IMR-90 (cell line): Measurements from ENCODE around the gene NEURL1. TPM values are rescaled to one million over a fixed set of nuclear protein-coding genes. Genes with fewer than 3 reads are reported as not detected.

Experiments used
- ATAC-seq: fragments of 200-7000 bp; cut with Tn5 transposase; 2 replicates; pipeline ENCODE4 v1.9.1; 2020; ENCODE audit warnings: low read depth, mild to moderate bottlenecking, moderate library complexity
- BruUV-seq: library from RNA; stranded (reverse); fragments of 400-500 nt; replicated peaks from 2 replicates; lab custom pipeline; 2021; lab: Mats Ljungman, UMichigan
- CTCF ChIA-PET: fragments of 300-600 bp; formaldehyde crosslinking; extraction: SDS; loops from one replicate; lab custom pipeline; 2021; ENCODE audit warnings: antibody characterized with exemption; lab: Yijun Ruan, JAX
- POLR2A ChIA-PET: fragments of 300-600 bp; sonication (Branson Sonifier 250); formaldehyde crosslinking; loops from one replicate; lab custom pipeline; 2022; ENCODE audit warnings: antibody characterized with exemption; ENCODE audit not compliant: unreplicated experiment; lab: Charles Lee
- DNase-seq: peaks from one replicate; pipeline ENCODE4 v3.0.0; 2013
- H2AFZ ChIP-seq: replicated peaks from 2 replicates; pipeline ENCODE3; 2013; ENCODE audit warnings: low read length, mild to moderate bottlenecking; ENCODE audit not compliant: poor library complexity
- H2AK5ac ChIP-seq: 2 replicates; pipeline ENCODE4 v1.6.1; 2013; ENCODE audit warnings: low read depth, low read length, inconsistent platforms
- H2AK9ac ChIP-seq: replicated peaks from 2 replicates; pipeline ENCODE3; 2013; ENCODE audit warnings: mild to moderate bottlenecking, low read depth, low read length, moderate library complexity; ENCODE audit not compliant: poor library complexity
- H2BK120ac ChIP-seq: 2 replicates; pipeline ENCODE4 v1.6.1; 2013; ENCODE audit warnings: low read depth, low read length, inconsistent platforms
- H2BK15ac ChIP-seq: 3 replicates; pipeline ENCODE4 v1.6.1; 2013; ENCODE audit warnings: low read depth, low read length, inconsistent platforms
- H2BK20ac ChIP-seq: 2 replicates; pipeline ENCODE4 v1.6.1; 2013; ENCODE audit warnings: low read depth, mild to moderate bottlenecking, inconsistent platforms, low read length, moderate library complexity
- H2BK5ac ChIP-seq: 2 replicates; pipeline ENCODE4 v1.6.1; 2013; ENCODE audit warnings: mild to moderate bottlenecking, low read depth, low read length, inconsistent platforms; ENCODE audit not compliant: poor library complexity, severe bottlenecking
- H3K14ac ChIP-seq: replicated peaks from 2 replicates; pipeline ENCODE4 v1.6.1; 2013; ENCODE audit warnings: low read depth, low read length, inconsistent platforms
- H3K18ac ChIP-seq: 2 replicates; pipeline ENCODE4 v1.6.1; 2013; ENCODE audit warnings: low read depth, low read length, control low read depth
- H3K23ac ChIP-seq: 2 replicates; pipeline ENCODE4 v1.6.1; 2013; ENCODE audit warnings: low read depth, low read length, inconsistent platforms
- H3K27ac ChIP-seq: 2 replicates; pipeline ENCODE4 v1.5.1; 2013; ENCODE audit warnings: mild to moderate bottlenecking, control low read depth, low read length; ENCODE audit not compliant: insufficient read depth
- H3K27me3 ChIP-seq: 2 replicates; pipeline ENCODE4 v1.6.1; 2013; ENCODE audit warnings: low read length; ENCODE audit not compliant: control insufficient read depth, insufficient read depth
- H3K36me3 ChIP-seq: 2 replicates; pipeline ENCODE4 v1.6.1; 2013; ENCODE audit warnings: low read length, mixed read lengths; ENCODE audit not compliant: control insufficient read depth, insufficient read depth
- H3K4ac ChIP-seq: 2 replicates; pipeline ENCODE4 v1.6.1; 2013; ENCODE audit warnings: low read depth, low read length, inconsistent platforms
- H3K4me1 ChIP-seq: 2 replicates; pipeline ENCODE4 v1.6.1; 2013; ENCODE audit warnings: low read length, mixed read lengths; ENCODE audit not compliant: control insufficient read depth, insufficient read depth
- H3K4me2 ChIP-seq: 2 replicates; pipeline ENCODE4 v1.6.1; 2013; ENCODE audit warnings: low read depth, mild to moderate bottlenecking, control low read depth, low read length, moderate library complexity
- H3K4me3 ChIP-seq: 2 replicates; pipeline ENCODE4 v1.5.1; 2013; ENCODE audit warnings: low read depth, mild to moderate bottlenecking, control low read depth, low read length, moderate library complexity; ENCODE audit not compliant: insufficient read depth
- H3K56ac ChIP-seq: 2 replicates; pipeline ENCODE4 v1.6.1; 2013; ENCODE audit warnings: low read length, inconsistent platforms; ENCODE audit not compliant: insufficient read depth; ENCODE audit errors: extremely low read depth
- H3K79me1 ChIP-seq, 2 experiments: 2 replicates each; pipeline ENCODE4 v1.6.1; 2013; ENCODE audit warnings: low read length in 2 of 2, inconsistent platforms in 1 of 2, low read depth in 1 of 2
- H3K9ac ChIP-seq: 2 replicates; pipeline ENCODE4 v1.6.1; 2013; ENCODE audit warnings: low read depth, low read length, control low read depth
- H3K9me1 ChIP-seq: 2 replicates; pipeline ENCODE4 v1.6.1; 2013; ENCODE audit warnings: low read length, inconsistent platforms; ENCODE audit not compliant: insufficient read depth
- H3K9me3 ChIP-seq: 2 replicates; pipeline ENCODE4 v1.6.1; 2013; ENCODE audit warnings: low read length; ENCODE audit not compliant: control insufficient read depth, insufficient read depth
- H4K20me1 ChIP-seq: 2 replicates; pipeline ENCODE4 v1.6.1; 2013; ENCODE audit warnings: low read length, inconsistent platforms; ENCODE audit not compliant: insufficient read depth
- H4K5ac ChIP-seq: 2 replicates; pipeline ENCODE4 v1.6.1; 2013; ENCODE audit warnings: mild to moderate bottlenecking, low read depth, low read length, control low read depth
- H4K8ac ChIP-seq, 2 experiments: 2 replicates each; pipeline ENCODE4 v1.6.1; 2013; ENCODE audit warnings: low read depth in 2 of 2, low read length in 2 of 2, control low read depth in 1 of 2, inconsistent platforms in 1 of 2
- H4K91ac ChIP-seq: 2 replicates; pipeline ENCODE4 v1.6.1; 2013; ENCODE audit warnings: low read depth, low read length, inconsistent platforms; ENCODE audit not compliant: insufficient read depth
- BHLHE40 ChIP-seq: fragments of 150-350 bp; IDR thresholded peaks from 2 replicates; pipeline ENCODE4 v1.6.1; 2016; ENCODE audit warnings: mild to moderate bottlenecking, low read depth, low read length
- CHD1 ChIP-seq: IDR thresholded peaks from 2 replicates; pipeline ENCODE4 v1.6.1; 2012; ENCODE audit warnings: low read depth, low read length, improper control_type of control experiment
- FOS ChIP-seq: fragments of 150-350 bp; IDR thresholded peaks from 2 replicates; pipeline ENCODE4 v1.6.1; 2016; ENCODE audit warnings: low read depth, low read length
- MAZ ChIP-seq: IDR thresholded peaks from 2 replicates; pipeline ENCODE4 v1.6.1; 2012; ENCODE audit warnings: low read depth, mild to moderate bottlenecking, low read length, improper control_type of control experiment, moderate library complexity, borderline replicate concordance
- MXI1 ChIP-seq: IDR thresholded peaks from 2 replicates; pipeline ENCODE4 v1.6.1; 2012; ENCODE audit warnings: low read depth, mild to moderate bottlenecking, low read length, moderate library complexity, borderline replicate concordance
- NFE2L2 ChIP-seq: fragments of 150-350 bp; IDR thresholded peaks from 2 replicates; pipeline ENCODE4 v1.6.1; 2016; ENCODE audit warnings: low read depth, mild to moderate bottlenecking, low read length
- POLR2A ChIP-seq: IDR thresholded peaks from 2 replicates; pipeline ENCODE4 v1.6.1; 2012; ENCODE audit warnings: mild to moderate bottlenecking, low read depth, low read length
- RAD21 ChIP-seq: IDR thresholded peaks from 2 replicates; pipeline ENCODE4 v1.6.1; 2012; ENCODE audit warnings: low read length, improper control_type of control experiment
- RCOR1 ChIP-seq: IDR thresholded peaks from 2 replicates; pipeline ENCODE4 v1.6.1; 2012; ENCODE audit warnings: mild to moderate bottlenecking, low read length, improper control_type of control experiment; ENCODE audit not compliant: insufficient replicate concordance
- RFX5 ChIP-seq: IDR thresholded peaks from 2 replicates; pipeline ENCODE4 v1.8.0; 2012; ENCODE audit warnings: low read depth, mild to moderate bottlenecking, low read length, moderate library complexity
- SMC3 ChIP-seq: fragments of 150-350 bp; IDR thresholded peaks from 2 replicates; pipeline ENCODE4 v1.6.1; 2016; ENCODE audit warnings: low read depth, mild to moderate bottlenecking, antibody characterized with exemption, low read length, moderate library complexity
- WGBS, 2 experiments: methylation state at CpG; one replicate each; pipeline versions ENCODE4 v1.1.5 to v1.1.7; 2013; ENCODE audit warnings: missing lambda C conversion rate in 2 of 2; ENCODE audit not compliant: insufficient read length in 1 of 2; ENCODE audit errors: extremely low coverage in 2 of 2; 5-methylcytosine and 5-hydroxymethylcytosine counted together
- dilution Hi-C: fragments of 300-500 bp; cut with HindIII; formaldehyde crosslinking; loops from one replicate; pipeline ENCODE4 v1.14.3; 2018; ENCODE audit warnings: low sequenced_read_pairs; ENCODE audit not compliant: unreplicated experiment
- in situ Hi-C: fragments of 300-500 bp; cut with MboI; formaldehyde crosslinking; loops from 3 replicates; pipeline ENCODE4 v1.14.3; 2019; ENCODE audit warnings: low sequenced_read_pairs, inconsistent platforms, mixed read lengths
- intact Hi-C: fragments of 100-400 bp; cut with micrococcal nuclease; formaldehyde crosslinking; loops from 2 replicates; pipeline ENCODE4 v1.10.0; 2022
- polyA plus RNA-seq, 3 experiments: library from polyadenylated mRNA; depleted of rRNA; stranded (reverse); fragments of >200 nt; gene quantifications; 2 replicates each; pipeline ENCODE4 v1.2.3, GENCODE V29; 2012; ENCODE audit warnings: low replicate concordance in 1 of 3
- total RNA-seq: library from RNA; depleted of rRNA; stranded (reverse); fragments of >200 nt; gene quantifications from 2 replicates; pipeline ENCODE4 v1.2.3, GENCODE V29; 2012
- TF ChIP-seq, protein P1 (sequence below): fragments of 150-350 bp; IDR thresholded peaks from 2 replicates; pipeline ENCODE4 v1.6.1; 2017; ENCODE audit warnings: mild to moderate bottlenecking, antibody characterized with exemption, low read length, low read depth

NEURL1 gene
- total and polyA plus RNA-seq, 2 of the 4 experiments (the other 2 are of a cell fraction) = 0.36 to 0.82 TPM

DNA sequence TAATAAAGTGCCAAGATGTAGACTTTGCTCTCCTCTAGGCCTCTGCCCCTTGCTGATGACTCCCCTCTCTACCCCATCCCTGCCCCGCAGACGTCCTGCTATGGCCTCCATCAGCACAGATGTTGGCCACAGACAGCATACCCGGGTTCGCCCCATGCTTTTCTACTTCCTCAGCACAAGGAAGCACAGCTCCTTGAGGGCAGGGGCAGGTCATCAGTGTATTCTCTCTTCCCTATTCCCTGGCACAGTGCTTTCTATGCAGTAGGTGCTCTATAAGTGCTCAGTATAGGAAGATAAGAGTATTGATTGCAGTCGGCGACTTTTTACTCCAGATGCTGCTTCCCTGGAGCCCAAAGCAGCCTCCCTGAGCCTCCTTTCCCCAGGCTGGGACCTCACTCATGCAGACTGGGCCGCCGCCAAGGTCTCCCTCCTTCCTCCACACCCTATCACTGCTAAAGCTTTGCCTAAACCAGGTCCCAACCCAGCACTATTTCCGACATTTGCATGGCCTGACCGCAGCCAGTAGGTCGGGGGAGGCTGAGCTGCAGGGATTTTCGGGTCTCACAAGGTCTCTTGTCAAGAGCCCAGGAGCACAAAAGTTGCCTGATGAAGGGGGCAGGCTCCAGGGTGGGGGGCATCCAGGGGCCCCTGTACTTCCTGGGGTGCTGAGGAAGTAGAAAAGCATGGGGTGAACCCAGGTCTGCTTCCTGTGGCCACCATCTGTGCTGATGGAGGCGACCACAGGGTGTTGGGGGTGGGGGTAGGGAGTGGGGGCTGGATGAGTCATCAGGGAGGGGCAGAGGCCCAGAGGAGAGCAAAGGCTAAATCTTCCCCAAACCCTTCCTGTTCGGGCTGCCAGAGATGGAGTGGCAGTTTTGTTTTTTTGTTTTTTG, 22.5 kb upstream of the NEURL1 start:
- no peak overlapping the region for H3K9ac ChIP-seq
- ChIA-PET POLR2A (no interaction called here), CTCF (no interaction called here)
- no peak overlapping the region for H4K91ac ChIP-seq
- no peak overlapping the region for H2BK20ac ChIP-seq
- BruUV-seq = no TSS peak
- H4K5ac ChIP-seq = no peak overlapping the region
- H4K20me1 ChIP-seq = no peaks in the 10 kb centered on the region
- no peak overlapping the region for H2BK5ac ChIP-seq
- no peak overlapping the region for H2AK9ac ChIP-seq
- H3K4me1 ChIP-seq = peaks cover 3% of the 10 kb centered on the region
- H2BK15ac ChIP-seq = no peak overlapping the region
- H3K14ac ChIP-seq = no peak overlapping the region
- no peak overlapping the region for H3K27ac ChIP-seq
- H3K23ac ChIP-seq = no peak overlapping the region
- H3K4me3 ChIP-seq = no peak overlapping the region
- H3K27me3 ChIP-seq = peaks cover 33% of the 10 kb centered on the region
- H4K8ac ChIP-seq = no peak overlapping the region
- H3K79me1 ChIP-seq = no peaks in the 10 kb centered on the region
- in situ Hi-C loops (no loop called here), dilution Hi-C loops (no loop called here), intact Hi-C loops (no loop called here)
- ATAC-seq = peak; percentile 36; the same call in 1 of the 2 replicates
- no peak overlapping the region for H3K18ac ChIP-seq
- no peak for DNase-seq
- TF ChIP-seq MXI1 (no peak), RFX5 (no peak), RCOR1 (no peak), NFE2L2 (no peak), MAZ (no peak; the same call in 1 of the 2 replicates), RAD21 (no peak), BHLHE40 (no peak), FOS (no peak), POLR2A (no peak), CHD1 (no peak), SMC3 (no peak)
- TF ChIP-seq, protein P1, sequence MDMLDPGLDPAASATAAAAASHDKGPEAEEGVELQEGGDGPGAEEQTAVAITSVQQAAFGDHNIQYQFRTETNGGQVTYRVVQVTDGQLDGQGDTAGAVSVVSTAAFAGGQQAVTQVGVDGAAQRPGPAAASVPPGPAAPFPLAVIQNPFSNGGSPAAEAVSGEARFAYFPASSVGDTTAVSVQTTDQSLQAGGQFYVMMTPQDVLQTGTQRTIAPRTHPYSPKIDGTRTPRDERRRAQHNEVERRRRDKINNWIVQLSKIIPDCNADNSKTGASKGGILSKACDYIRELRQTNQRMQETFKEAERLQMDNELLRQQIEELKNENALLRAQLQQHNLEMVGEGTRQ = no peak
- WGBS, 2 experiments = no CpG with 5 or more reads among the region's 14 CpGs
- no peak overlapping the region for H3K56ac ChIP-seq
- H3K9me3 ChIP-seq = no peaks in the 10 kb centered on the region
- H3K4ac ChIP-seq = no peak overlapping the region
- no peaks in the 10 kb centered on the region for H3K9me1 ChIP-seq
- H3K36me3 ChIP-seq = no peaks in the 10 kb centered on the region
- H2BK120ac ChIP-seq = no peak overlapping the region
- H2AFZ ChIP-seq = peak overlapping the region; percentile 75
- H3K4me2 ChIP-seq = no peak overlapping the region
- no peak overlapping the region for H2AK5ac ChIP-seq
